OCI-LY7 (cell line): Measurements from ENCODE around the gene TRPV6. TPM values are rescaled to one million over a fixed set of nuclear protein-coding genes. Genes with fewer than 3 reads are reported as not detected.

Experiments
- BruUV-seq: library from RNA; stranded (reverse); fragments of 400-500 nt; replicated peaks from 2 replicates; lab custom pipeline; 2021; lab: Mats Ljungman, UMichigan
- CTCF ChIA-PET: fragments of 300-600 bp; sonication (Branson Sonifier 250); formaldehyde crosslinking; loops from one replicate; lab custom pipeline; 2022; ENCODE audit warnings: antibody characterized with exemption; ENCODE audit not compliant: unreplicated experiment; lab: Charles Lee
- POLR2A ChIA-PET: fragments of 300-600 bp; sonication (Branson Sonifier 250); formaldehyde crosslinking; loops from one replicate; lab custom pipeline; 2022; ENCODE audit warnings: antibody characterized with exemption; lab: Charles Lee
- DNase-seq: peaks from one replicate; pipeline ENCODE4 v3.0.0-alpha.2; 2015; ENCODE audit warnings: low spot score
- H2AFZ ChIP-seq: fragments of 200-600 bp; sonication (generic), shearing (Covaris generic); 2 replicates; pipeline ENCODE4 v1.6.1; 2014; ENCODE audit warnings: mild to moderate bottlenecking, antibody characterized with exemption, low read length, moderate library complexity
- H3K27ac ChIP-seq: fragments of 200-600 bp; sonication (generic); 2 replicates; pipeline ENCODE4 v1.5.1; 2014; ENCODE audit warnings: mixed run types, low read depth, mild to moderate bottlenecking, moderate library complexity, low read length, inconsistent platforms; ENCODE audit not compliant: poor library complexity, severe bottlenecking
- H3K36me3 ChIP-seq: fragments of 200-600 bp; sonication (generic); 2 replicates; pipeline ENCODE4 v1.6.1; 2014; ENCODE audit warnings: mild to moderate bottlenecking, antibody characterized with exemption, low read length, moderate library complexity, mixed read lengths; ENCODE audit not compliant: insufficient read depth
- H3K4me1 ChIP-seq: fragments of 200-600 bp; sonication (generic); 2 replicates; pipeline ENCODE4 v1.5.1; 2014; ENCODE audit warnings: mild to moderate bottlenecking, low read length; ENCODE audit not compliant: insufficient read depth, poor library complexity, severe bottlenecking
- H3K4me2 ChIP-seq: fragments of 200-600 bp; sonication (generic); 2 replicates; pipeline ENCODE4 v1.6.1; 2014; ENCODE audit warnings: mild to moderate bottlenecking, low read length
- H3K4me3 ChIP-seq: fragments of 200-600 bp; sonication (generic); 2 replicates; pipeline ENCODE4 v1.5.1; 2014; ENCODE audit warnings: mild to moderate bottlenecking, low read depth, low read length; ENCODE audit not compliant: poor library complexity, severe bottlenecking
- H3K79me2 ChIP-seq: fragments of 200-600 bp; sonication (generic); 2 replicates; pipeline ENCODE4 v1.6.1; 2016; ENCODE audit warnings: low read depth, mild to moderate bottlenecking, low read length, moderate library complexity, mixed read lengths; ENCODE audit not compliant: insufficient read depth
- H3K9me2 ChIP-seq: fragments of 200-600 bp; sonication (generic); 2 replicates; pipeline ENCODE4 v1.6.1; 2016; ENCODE audit warnings: mild to moderate bottlenecking, low read length, mixed read lengths; ENCODE audit not compliant: insufficient read depth
- H3K9me3 ChIP-seq: fragments of 200-600 bp; sonication (generic); 2 replicates; pipeline ENCODE4 v1.6.1; 2014; ENCODE audit warnings: mild to moderate bottlenecking, mixed run types, low read length, mixed read lengths
- H4K20me1 ChIP-seq: fragments of 200-600 bp; sonication (generic); 2 replicates; pipeline ENCODE4 v1.6.1; 2014; ENCODE audit warnings: mild to moderate bottlenecking, antibody characterized with exemption, low read length, moderate library complexity, mixed read lengths; ENCODE audit not compliant: insufficient read depth
- CTCF ChIP-seq: fragments of 200-600 bp; sonication (generic); conservative IDR thresholded peaks from 2 replicates; pipeline ENCODE4 v1.5.1; 2014; ENCODE audit warnings: mild to moderate bottlenecking, antibody characterized with exemption, low read length, moderate library complexity, mixed read lengths
- EZH2phosphoT487 ChIP-seq: fragments of 200-600 bp; sonication (generic); IDR thresholded peaks from 2 replicates; pipeline ENCODE4 v1.6.1; 2018; ENCODE audit warnings: low read depth, borderline replicate concordance, mild to moderate bottlenecking, mixed run types, antibody characterized with exemption, low read length, moderate library complexity, mixed read lengths
- intact Hi-C: fragments of 100-400 bp; cut with micrococcal nuclease; formaldehyde crosslinking; loops from one replicate; pipeline ENCODE4 v1.10.0; 2022; ENCODE audit not compliant: unreplicated experiment
- total RNA-seq, 2 experiments: library from RNA; depleted of rRNA in 1 of 2; stranded (reverse); fragments of >200 nt in 1 of 2; shearing (Covaris generic) in 1 of 2; gene quantifications; 2 replicates each; pipeline ENCODE4 v1.2.3, GENCODE V29; 2014 to 2022

TRPV6 gene
- total RNA-seq, 2 experiments from 2014 or later: not detected

DNA sequence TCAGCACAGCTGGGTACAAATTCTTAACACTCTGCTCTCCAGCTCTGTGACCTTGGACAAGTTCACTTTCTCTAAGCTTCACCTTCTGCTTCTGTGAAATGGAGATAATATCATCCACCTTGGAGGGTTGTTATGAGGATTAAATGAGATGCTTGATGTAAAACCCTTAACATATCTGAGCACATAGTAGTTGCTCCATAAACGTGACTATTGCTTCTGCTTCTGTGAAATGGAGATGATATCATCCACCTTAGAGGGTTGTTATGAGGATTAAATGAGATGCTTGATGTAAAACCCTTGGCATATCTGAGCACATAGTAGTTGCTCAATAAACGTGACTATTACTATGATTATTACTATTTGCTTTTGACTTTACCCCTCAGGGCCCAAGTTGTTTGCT, 16.1 kb downstream of the TRPV6 start:
- TF ChIP-seq CTCF (no peak), EZH2phosphoT487 (no peak)
- no peaks in the 10 kb centered on the region for H3K9me2 ChIP-seq
- no peaks in the 10 kb centered on the region for H4K20me1 ChIP-seq
- intact Hi-C loops: no loop called here
- no peak for DNase-seq
- H3K9me3 ChIP-seq: no peaks in the 10 kb centered on the region
- H3K27ac ChIP-seq: no peak overlapping the region
- H3K4me2 ChIP-seq: no peak overlapping the region
- no peaks in the 10 kb centered on the region for H3K79me2 ChIP-seq
- BruUV-seq: no TSS peak
- POLR2A ChIA-PET: interaction anchor here (0.6 kb wide), 1 partner anchor 350 kb away, joined by 3 read pairs; no protein-coding TSS in a partner anchor
- CTCF ChIA-PET: no interaction called here
- H3K4me3 ChIP-seq: no peak overlapping the region
- H3K4me1 ChIP-seq: no peaks in the 10 kb centered on the region
- H2AFZ ChIP-seq: no peak overlapping the region
- no peaks in the 10 kb centered on the region for H3K36me3 ChIP-seq

DNA sequence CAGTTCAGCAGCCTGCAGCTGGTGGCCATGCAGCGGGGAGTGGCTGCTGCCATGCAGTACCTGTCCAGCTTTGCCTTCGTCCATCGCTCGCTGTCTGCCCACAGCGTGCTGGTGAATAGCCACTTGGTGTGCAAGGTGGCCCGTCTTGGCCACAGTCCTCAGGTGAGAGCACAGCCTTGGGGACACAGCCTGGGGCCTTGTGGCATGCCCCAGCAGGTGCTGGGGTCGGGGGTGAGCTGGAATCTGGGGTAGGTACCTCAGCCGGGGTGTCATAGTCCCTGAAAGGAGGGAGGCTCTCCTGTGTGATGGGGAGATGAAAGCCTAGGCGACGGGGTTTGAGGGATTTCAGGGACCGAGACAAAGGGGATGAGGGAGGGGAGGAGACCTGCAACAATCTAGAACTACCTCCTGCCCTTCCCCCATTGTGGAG, 16.5 kb downstream of the TRPV6 start:
- no TSS peak for BruUV-seq
- Histone ChIP-seq H3K4me1 (no peaks in the 10 kb centered on the region), H3K4me3 (no peak overlapping the region), H3K79me2 (no peaks in the 10 kb centered on the region), H3K9me3 (no peaks in the 10 kb centered on the region), H3K4me2 (no peak overlapping the region), H4K20me1 (no peaks in the 10 kb centered on the region), H3K36me3 (no peaks in the 10 kb centered on the region), H3K27ac (no peak overlapping the region), H3K9me2 (no peaks in the 10 kb centered on the region), H2AFZ (no peak overlapping the region)
- intact Hi-C loops: no loop called here
- ChIA-PET CTCF (interaction anchor here (0.6 kb wide), 1 partner anchor 519 kb away, joined by 3 read pairs; no protein-coding TSS in a partner anchor), POLR2A (interaction anchor here (0.6 kb wide), 1 partner anchor 350 kb away, joined by 3 read pairs; no protein-coding TSS in a partner anchor)
- DNase-seq: no peak
- TF ChIP-seq EZH2phosphoT487 (no peak), CTCF (no peak)

- Histone ChIP-seq H3K79me2 (no peaks in the 10 kb centered on the region), H3K27ac (no peak overlapping the region), H2AFZ (no peak overlapping the region), H3K4me3 (no peak overlapping the region), H3K4me2 (no peak overlapping the region), H3K4me1 (no peaks in the 10 kb centered on the region), H3K9me3 (no peaks in the 10 kb centered on the region), H3K36me3 (no peaks in the 10 kb centered on the region), H4K20me1 (no peaks in the 10 kb centered on the region), H3K9me2 (no peaks in the 10 kb centered on the region)
- intact Hi-C loops: no loop called here
- TF ChIP-seq EZH2phosphoT487: no peak
- no peak for TF ChIP-seq CTCF
- no peak for DNase-seq
- ChIA-PET CTCF (interaction anchor here (0.6 kb wide), 1 partner anchor 519 kb away, joined by 3 read pairs; no protein-coding TSS in a partner anchor), POLR2A (interaction anchor here (0.6 kb wide), 1 partner anchor 351 kb away, joined by 3 read pairs; no protein-coding TSS in a partner anchor)
- BruUV-seq: no TSS peak
Measured at GRCh38 chr7:142868188-142868985, 17.2 kb downstream of the TRPV6 start.
